K562 (cell line): ENCODE results near the gene ANKH. TPM values are rescaled to one million over a fixed set of nuclear protein-coding genes. Genes with fewer than 3 reads are reported as not detected.

Source experiments
- ATAC-seq: fragments of 200-7000 bp; cut with Tn5 transposase; 3 replicates; pipeline ENCODE4 v1.9.1; 2020; ENCODE audit warnings: moderate library complexity
- BruUV-seq: library from RNA; stranded (reverse); fragments of 400-500 nt; replicated peaks from 2 replicates; lab custom pipeline; 2021; lab: Mats Ljungman, UMichigan
- CTCF ChIA-PET: fragments of 300-600 bp; formaldehyde crosslinking; extraction: SDS; loops from one replicate; lab custom pipeline; 2021; ENCODE audit warnings: low intra/inter-chr PET ratio; lab: Yijun Ruan, JAX
- POLR2A ChIA-PET: fragments of 300-600, 350-650 bp; sonication (Branson Sonifier 250); formaldehyde crosslinking; extraction: SDS; loops from one replicate; lab custom pipeline; 2021; ENCODE audit warnings: antibody characterized with exemption, inconsistent platforms; lab: Yijun Ruan, JAX
- DNase-seq, 4 experiments: peaks; one replicate each; pipeline versions ENCODE4 v3.0.0 to v3.0.0-alpha.2; 2011 to 2018; ENCODE audit warnings: low spot score in 3 of 4, mixed read lengths in 3 of 4; ENCODE audit errors: extremely low read depth in 1 of 4
- FAIRE-seq: peaks from 2 replicates; lab custom pipeline; 2011; peaks lifted over from hg19 to GRCh38; lab: Jason Lieb, UNC
- H2AFZ ChIP-seq: 2 replicates; pipeline ENCODE4 v1.6.0; 2011; ENCODE audit warnings: low read depth, low read length, control low read depth, inconsistent platforms
- H3K27ac ChIP-seq: fragments of 200-600 bp; 3 replicates; pipeline ENCODE4 v1.8.0; 2011; ENCODE audit warnings: low read depth, mild to moderate bottlenecking, control low read depth, inconsistent platforms, low read length, moderate library complexity, mixed read lengths; ENCODE audit errors: extremely low read depth
- H3K27me3 ChIP-seq, 2 experiments: fragments of 300-600 bp in 1 of 2; 2 replicates in 1 of 2; 3 replicates in 1 of 2; pipeline versions ENCODE4 v1.6.0 to v1.8.0; 2011; ENCODE audit warnings: inconsistent platforms in 2 of 2, low read length in 2 of 2, mild to moderate bottlenecking in 1 of 2, mixed read lengths in 1 of 2, moderate library complexity in 1 of 2; ENCODE audit not compliant: control insufficient read depth in 2 of 2, insufficient read depth in 2 of 2
- H3K36me3 ChIP-seq: fragments of 300-600 bp; 3 replicates; pipeline ENCODE4 v1.8.0; 2011; ENCODE audit warnings: mild to moderate bottlenecking, low read length, inconsistent platforms; ENCODE audit not compliant: control insufficient read depth, insufficient read depth
- H3K4me1 ChIP-seq, 2 experiments: fragments of 200-600 bp in 1 of 2; replicated peaks in 1 of 2; 2 replicates in 1 of 2; 3 replicates in 1 of 2; pipeline versions ENCODE4 v1.5.1 to v1.8.0; 2011; ENCODE audit warnings: inconsistent platforms in 2 of 2, low read length in 2 of 2, mild to moderate bottlenecking in 1 of 2, mixed read lengths in 1 of 2, moderate library complexity in 1 of 2; ENCODE audit not compliant: control insufficient read depth in 2 of 2, insufficient read depth in 2 of 2
- H3K4me2 ChIP-seq: 2 replicates; pipeline ENCODE4 v1.6.1; 2011; ENCODE audit warnings: low read length, control low read depth, inconsistent platforms, mixed read lengths; ENCODE audit not compliant: insufficient read depth
- H3K4me3 ChIP-seq: fragments of 200-600 bp; sonication (generic), shearing (Covaris generic); 2 replicates; pipeline ENCODE4 v1.5.1; 2016; ENCODE audit warnings: control low read depth, inconsistent platforms
- H3K79me2 ChIP-seq: fragments of 200-600 bp; 3 replicates; pipeline ENCODE4 v1.8.0; 2011; ENCODE audit warnings: low read length, inconsistent platforms; ENCODE audit not compliant: control insufficient read depth, insufficient read depth
- H3K9ac ChIP-seq, 2 experiments: 2 replicates each; pipeline versions ENCODE4 v1.6.0 to v1.6.1; 2011; ENCODE audit warnings: low read depth in 2 of 2, low read length in 2 of 2, control low read depth in 1 of 2, inconsistent platforms in 1 of 2, mild to moderate bottlenecking in 1 of 2, mixed read lengths in 1 of 2; ENCODE audit not compliant: insufficient read depth in 1 of 2
- H3K9me1 ChIP-seq: one replicate; pipeline ENCODE4 v1.6.0; 2011; ENCODE audit warnings: inconsistent platforms, mild to moderate bottlenecking, low read length, moderate library complexity; ENCODE audit not compliant: control insufficient read depth, insufficient read depth
- H3K9me3 ChIP-seq: replicated peaks from 2 replicates; pipeline ENCODE4 v1.5.1; 2011; ENCODE audit warnings: low read depth, low read length, inconsistent platforms; ENCODE audit not compliant: control insufficient read depth, insufficient read depth
- H4K20me1 ChIP-seq: replicated peaks from 2 replicates; pipeline ENCODE4 v1.6.1; 2011; ENCODE audit warnings: low read length, inconsistent platforms, mixed read lengths; ENCODE audit not compliant: control insufficient read depth, insufficient read depth
- CBFB ChIP-seq: sonication (generic); formaldehyde crosslinking; IDR thresholded peaks from 2 replicates; pipeline ENCODE4 v1.4.0; 2020; ENCODE audit warnings: mild to moderate bottlenecking, missing genetic modification reagents
- CREB1 ChIP-seq, 2 experiments: sonication (generic) in 1 of 2; formaldehyde crosslinking in 1 of 2; IDR thresholded peaks; 2 replicates each; pipeline versions ENCODE4 v1.6.1 to v1.8.0; 2012 to 2022; ENCODE audit warnings: inconsistent platforms in 1 of 2, mild to moderate bottlenecking in 1 of 2, missing genetic modification reagents in 1 of 2, moderate library complexity in 1 of 2
- ELK3 ChIP-seq: fragments of 450-650 bp; formaldehyde crosslinking; IDR thresholded peaks from 2 replicates; pipeline ENCODE4 v1.4.0; 2020; ENCODE audit warnings: mild to moderate bottlenecking
- HDAC3 ChIP-seq: fragments of 450-650 bp; IDR thresholded peaks from 2 replicates; pipeline ENCODE4 v1.6.1; 2018; ENCODE audit warnings: borderline replicate concordance, mild to moderate bottlenecking, moderate library complexity; ENCODE audit not compliant: partially characterized antibody
- HEY1 ChIP-seq: fragments of 250-450 bp; sonication (Bioruptor Pico); IDR thresholded peaks from 2 replicates; pipeline ENCODE4 v1.5.0; 2020; ENCODE audit warnings: mild to moderate bottlenecking, moderate library complexity, borderline replicate concordance
- HSF4 ChIP-seq: fragments of 250-450 bp; sonication (Bioruptor Pico); IDR thresholded peaks from 2 replicates; pipeline ENCODE4 v2.1.2; 2022; ENCODE audit warnings: mild to moderate bottlenecking, moderate library complexity, borderline replicate concordance
- ZNF668 ChIP-seq: fragments of 250-450 bp; sonication (Bioruptor Pico); IDR thresholded peaks from 2 replicates; pipeline ENCODE4 v1.8.0; 2022; ENCODE audit warnings: mild to moderate bottlenecking, inconsistent platforms
- ZNF778 ChIP-seq: fragments of 450-650 bp; formaldehyde crosslinking; IDR thresholded peaks from 2 replicates; pipeline ENCODE4 v1.4.0; 2020; ENCODE audit warnings: mild to moderate bottlenecking, moderate library complexity
- WGBS: fragments of 100-300 bp; shearing (Covaris generic); methylation state at CpG from one replicate; pipeline ENCODE4 v1.1.6; 2016; ENCODE audit warnings: low coverage, mixed read lengths; ENCODE audit not compliant: insufficient coverage; ENCODE audit errors: missing lambda C conversion rate; 5-methylcytosine and 5-hydroxymethylcytosine counted together
- in situ Hi-C: fragments of 300-500 bp; cut with MboI; formaldehyde crosslinking; loops from 4 replicates; pipeline ENCODE4 v1.15.0; 2018; ENCODE audit warnings: inconsistent platforms, mixed read lengths
- intact Hi-C: fragments of 100-400 bp; cut with micrococcal nuclease; formaldehyde crosslinking; loops from 2 replicates; pipeline ENCODE4 v1.14.2; 2022
- polyA plus RNA-seq, 8 experiments: library from polyadenylated mRNA; depleted of rRNA in 4 of 8; stranded (reverse) in 5 of 8; unstranded in 3 of 8; fragments of >200 nt; fragmentation: Nextera tagmentation in 2 of 8; fragmentation: Illumina TruSeq in 1 of 8; extraction: Ambion mirVana in 2 of 8; extraction: Trizol in 1 of 8; gene quantifications; 2 replicates each; pipeline versions ENCODE4 v1.2.1 to v1.2.3, GENCODE V29; 2011 to 2014; ENCODE audit warnings: inconsistent platforms in 1 of 8, missing spikeins in 1 of 8
- total RNA-seq, 7 experiments: library from RNA; depleted of rRNA in 6 of 7; stranded (reverse); fragments of >200 nt in 6 of 7; fragmentation: Illumina TruSeq in 2 of 7; extraction: Trizol in 2 of 7; gene quantifications; 2 replicates each; pipeline versions ENCODE4 v1.2.1 to v1.2.3, GENCODE V29; 2011 to 2021; ENCODE audit warnings: low replicate concordance in 1 of 7
- TF ChIP-seq, protein P1 (sequence below), 2 experiments: fragments of 450-650 bp; formaldehyde crosslinking in 1 of 2; IDR thresholded peaks; 2 replicates each; pipeline versions ENCODE4 v1.4.0 to v1.6.1; 2014 to 2020; ENCODE audit warnings: mild to moderate bottlenecking in 2 of 2, borderline replicate concordance in 1 of 2, low read depth in 1 of 2

Gene ANKH
- total and polyA plus RNA-seq, 9 of the 15 experiments (the other 6 are each of a cell fraction or from before 2014, with no cell fraction given): 0.79 to 12.2 (median 4.5) TPM

GRCh38 chr5:14729448-14730385 lies 141.9 kb downstream of the ANKH start:
- DNase-seq (no peak), ATAC-seq (no peak), FAIRE-seq (no peak)
- no peak overlapping the region for H3K27ac ChIP-seq
- POLR2A ChIA-PET: interaction anchor here (0.6 to 1.0 kb wide), 3 partner anchors 38 to 228 kb away, joined by 3 read pairs; no protein-coding TSS in a partner anchor
- H3K4me2 ChIP-seq: no peak overlapping the region
- in situ Hi-C loops (loop anchor here (5.0 kb wide), 1 partner anchor 273 kb away; no protein-coding TSS in a partner anchor), intact Hi-C loops (loop anchor here (5.0 to 10.0 kb wide), 2 partner anchors 42 to 145 kb away; partner anchors contain the start of gene ANKH)
- H3K27me3 ChIP-seq: peaks cover 20 to 67% of the 10 kb centered on the region in 2 experiments
- CTCF ChIA-PET: interaction anchor here (2.9 kb wide), 1 partner anchor 274 kb away, joined by 35 read pairs; no protein-coding TSS in a partner anchor
- no peaks in the 10 kb centered on the region for H3K9me1 ChIP-seq
- BruUV-seq: no TSS peak
- no peak overlapping the region for H3K9ac ChIP-seq
- no peak overlapping the region for H3K4me3 ChIP-seq
- no peaks in the 10 kb centered on the region for H3K36me3 ChIP-seq
- 22% methylated on average over 18 of the region's 18 CpGs for WGBS
- no peaks in the 10 kb centered on the region for H3K9me3 ChIP-seq
- H3K4me1 ChIP-seq: peaks cover 0 to 6% of the 10 kb centered on the region in 2 experiments; a peak in 1 of 5 replicates
- H2AFZ ChIP-seq: no peak overlapping the region
- no peaks in the 10 kb centered on the region for H3K79me2 ChIP-seq
- no peaks in the 10 kb centered on the region; the same call in 1 of the 2 replicates for H4K20me1 ChIP-seq
- TF ChIP-seq CBFB (no peak), ZNF668 (no peak), HDAC3 (no peak), ELK3 (no peak), CREB1 (IDR thresholded peaks at IDR 0.05) (no peak), CREB1 (CRISPR knock-in tag; IDR thresholded peaks at IDR 0.05) (no peak), HEY1 (CRISPR knock-in tag) (no peak), ZNF778 (no peak), HSF4 (CRISPR knock-in tag) (no peak)
- TF ChIP-seq, protein P1, sequence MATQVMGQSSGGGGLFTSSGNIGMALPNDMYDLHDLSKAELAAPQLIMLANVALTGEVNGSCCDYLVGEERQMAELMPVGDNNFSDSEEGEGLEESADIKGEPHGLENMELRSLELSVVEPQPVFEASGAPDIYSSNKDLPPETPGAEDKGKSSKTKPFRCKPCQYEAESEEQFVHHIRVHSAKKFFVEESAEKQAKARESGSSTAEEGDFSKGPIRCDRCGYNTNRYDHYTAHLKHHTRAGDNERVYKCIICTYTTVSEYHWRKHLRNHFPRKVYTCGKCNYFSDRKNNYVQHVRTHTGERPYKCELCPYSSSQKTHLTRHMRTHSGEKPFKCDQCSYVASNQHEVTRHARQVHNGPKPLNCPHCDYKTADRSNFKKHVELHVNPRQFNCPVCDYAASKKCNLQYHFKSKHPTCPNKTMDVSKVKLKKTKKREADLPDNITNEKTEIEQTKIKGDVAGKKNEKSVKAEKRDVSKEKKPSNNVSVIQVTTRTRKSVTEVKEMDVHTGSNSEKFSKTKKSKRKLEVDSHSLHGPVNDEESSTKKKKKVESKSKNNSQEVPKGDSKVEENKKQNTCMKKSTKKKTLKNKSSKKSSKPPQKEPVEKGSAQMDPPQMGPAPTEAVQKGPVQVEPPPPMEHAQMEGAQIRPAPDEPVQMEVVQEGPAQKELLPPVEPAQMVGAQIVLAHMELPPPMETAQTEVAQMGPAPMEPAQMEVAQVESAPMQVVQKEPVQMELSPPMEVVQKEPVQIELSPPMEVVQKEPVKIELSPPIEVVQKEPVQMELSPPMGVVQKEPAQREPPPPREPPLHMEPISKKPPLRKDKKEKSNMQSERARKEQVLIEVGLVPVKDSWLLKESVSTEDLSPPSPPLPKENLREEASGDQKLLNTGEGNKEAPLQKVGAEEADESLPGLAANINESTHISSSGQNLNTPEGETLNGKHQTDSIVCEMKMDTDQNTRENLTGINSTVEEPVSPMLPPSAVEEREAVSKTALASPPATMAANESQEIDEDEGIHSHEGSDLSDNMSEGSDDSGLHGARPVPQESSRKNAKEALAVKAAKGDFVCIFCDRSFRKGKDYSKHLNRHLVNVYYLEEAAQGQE (IDR thresholded peaks at IDR 0.05; ENCODE audit: borderline replicate concordance): no peak
- TF ChIP-seq, protein P1 (CRISPR knock-in tag; IDR thresholded peaks at IDR 0.05; ENCODE audit: low read depth): no peak
